Fibroblast of mammary gland (primary cell): ENCODE results near the gene GXYLT1.

Experiments
- DNase-seq: peaks from one replicate; pipeline ENCODE4 v3.0.0-alpha.2; 2010; ENCODE audit warnings: low read depth
- H3K4me3 ChIP-seq: 2 replicates; pipeline ENCODE4 v1.5.1; 2011; ENCODE audit warnings: low read depth, mild to moderate bottlenecking, low read length, moderate library complexity; ENCODE audit not compliant: control insufficient read depth
- TF ChIP-seq, protein P1 (sequence below): conservative IDR thresholded peaks from 2 replicates; pipeline ENCODE4 v1.5.1; 2011; ENCODE audit warnings: low read depth, low read length, inconsistent platforms; ENCODE audit not compliant: control insufficient read depth, insufficient read depth

The GXYLT1 gene

DNA sequence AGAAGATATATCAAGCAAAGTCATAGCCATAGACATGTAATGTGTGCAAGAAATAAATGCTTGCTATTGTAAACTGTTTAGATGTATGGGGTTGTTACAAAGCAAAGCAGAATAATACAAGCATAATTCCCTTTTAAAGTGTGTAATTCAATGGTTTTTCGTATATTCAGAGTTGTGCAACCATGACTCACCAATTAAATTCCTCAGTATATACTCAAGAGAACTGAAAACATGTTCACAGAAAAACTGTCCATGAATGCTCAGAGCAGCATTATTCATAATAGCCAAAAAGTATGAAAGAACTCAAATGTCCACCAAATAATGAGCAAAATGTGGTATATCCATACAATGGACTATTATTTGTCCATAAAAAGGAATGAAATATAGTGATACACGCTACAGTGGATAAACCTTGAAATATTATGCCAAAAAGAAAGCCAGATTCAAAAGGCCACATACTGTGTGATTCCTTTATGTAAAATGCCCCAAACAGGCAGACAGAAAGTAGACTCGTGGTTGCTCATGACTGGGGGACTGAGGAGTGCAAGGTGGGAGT is 9.3 kb downstream of the GXYLT1 start:
- no peak overlapping the region for H3K4me3 ChIP-seq
- DNase-seq, result peak; percentile 86
- TF ChIP-seq, protein P1, sequence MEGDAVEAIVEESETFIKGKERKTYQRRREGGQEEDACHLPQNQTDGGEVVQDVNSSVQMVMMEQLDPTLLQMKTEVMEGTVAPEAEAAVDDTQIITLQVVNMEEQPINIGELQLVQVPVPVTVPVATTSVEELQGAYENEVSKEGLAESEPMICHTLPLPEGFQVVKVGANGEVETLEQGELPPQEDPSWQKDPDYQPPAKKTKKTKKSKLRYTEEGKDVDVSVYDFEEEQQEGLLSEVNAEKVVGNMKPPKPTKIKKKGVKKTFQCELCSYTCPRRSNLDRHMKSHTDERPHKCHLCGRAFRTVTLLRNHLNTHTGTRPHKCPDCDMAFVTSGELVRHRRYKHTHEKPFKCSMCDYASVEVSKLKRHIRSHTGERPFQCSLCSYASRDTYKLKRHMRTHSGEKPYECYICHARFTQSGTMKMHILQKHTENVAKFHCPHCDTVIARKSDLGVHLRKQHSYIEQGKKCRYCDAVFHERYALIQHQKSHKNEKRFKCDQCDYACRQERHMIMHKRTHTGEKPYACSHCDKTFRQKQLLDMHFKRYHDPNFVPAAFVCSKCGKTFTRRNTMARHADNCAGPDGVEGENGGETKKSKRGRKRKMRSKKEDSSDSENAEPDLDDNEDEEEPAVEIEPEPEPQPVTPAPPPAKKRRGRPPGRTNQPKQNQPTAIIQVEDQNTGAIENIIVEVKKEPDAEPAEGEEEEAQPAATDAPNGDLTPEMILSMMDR, result no peak

DNA sequence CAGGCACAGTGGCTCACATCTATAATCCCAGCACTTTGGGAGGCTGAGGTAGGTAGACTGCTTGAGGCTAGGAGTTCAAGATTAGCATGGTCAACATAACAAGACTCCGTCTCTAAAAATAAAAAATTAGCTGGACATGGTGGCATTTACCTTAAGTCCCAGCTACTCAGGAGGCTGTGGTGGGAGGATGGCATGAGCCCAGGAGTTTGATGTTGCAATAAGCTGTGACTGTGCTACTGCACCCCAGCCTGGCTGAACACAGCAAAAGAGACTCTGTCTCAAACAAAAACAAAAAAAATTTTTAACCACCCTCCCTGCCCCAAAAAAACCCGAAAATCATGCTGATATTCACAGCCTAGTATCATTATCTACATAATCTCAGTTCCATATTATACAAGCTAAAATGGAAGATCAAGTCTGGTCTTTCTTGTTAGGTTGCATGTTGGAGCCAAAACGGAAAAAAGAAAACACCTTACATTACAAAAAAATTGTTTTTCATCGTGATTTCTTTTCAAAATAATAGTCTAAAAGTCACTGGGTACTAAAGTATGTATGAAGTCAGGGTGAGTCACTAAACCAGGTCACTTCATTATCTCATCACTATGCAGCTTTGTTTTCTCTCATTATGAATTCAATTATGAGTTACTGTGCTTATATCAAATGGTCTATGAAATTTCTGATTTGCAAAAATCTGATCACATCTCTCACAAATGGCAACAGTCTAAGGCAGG is 13.8 kb downstream of the GXYLT1 start:
- peak overlapping the region; percentile 34 for H3K4me3 ChIP-seq
- TF ChIP-seq, protein P1, result no peak
- DNase-seq, result peak; percentile 77

DNA sequence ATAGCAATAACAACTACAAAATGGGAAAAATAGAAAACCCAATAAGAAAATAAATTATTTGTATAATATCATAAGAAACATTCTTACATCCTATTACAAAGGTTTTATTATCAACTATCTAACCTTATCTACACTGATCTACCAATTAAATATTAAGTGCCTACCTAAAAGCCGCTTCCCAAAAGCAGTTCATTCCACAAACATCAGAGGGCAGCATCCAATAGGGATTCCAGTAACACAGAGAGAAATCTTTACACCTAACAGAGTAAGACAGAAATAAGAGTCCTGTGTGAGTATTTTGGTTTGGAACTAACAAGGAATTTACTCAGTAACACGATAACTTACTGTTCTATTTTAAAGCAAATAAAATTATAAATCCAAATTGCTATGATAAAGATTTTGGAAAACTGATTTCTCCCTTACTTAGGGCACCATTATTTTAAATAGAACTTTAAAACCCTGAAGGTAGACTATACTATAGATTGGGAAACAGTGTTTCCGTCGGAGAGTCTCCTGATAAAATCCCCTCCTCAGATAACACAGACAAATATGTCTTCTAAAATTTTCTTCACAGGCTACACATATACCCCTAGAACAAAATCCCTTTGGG is 15.0 kb downstream of the GXYLT1 start:
- no peak overlapping the region for H3K4me3 ChIP-seq
- TF ChIP-seq, protein P1, result peak; percentile 91
- DNase-seq, result peak; percentile 84

DNA sequence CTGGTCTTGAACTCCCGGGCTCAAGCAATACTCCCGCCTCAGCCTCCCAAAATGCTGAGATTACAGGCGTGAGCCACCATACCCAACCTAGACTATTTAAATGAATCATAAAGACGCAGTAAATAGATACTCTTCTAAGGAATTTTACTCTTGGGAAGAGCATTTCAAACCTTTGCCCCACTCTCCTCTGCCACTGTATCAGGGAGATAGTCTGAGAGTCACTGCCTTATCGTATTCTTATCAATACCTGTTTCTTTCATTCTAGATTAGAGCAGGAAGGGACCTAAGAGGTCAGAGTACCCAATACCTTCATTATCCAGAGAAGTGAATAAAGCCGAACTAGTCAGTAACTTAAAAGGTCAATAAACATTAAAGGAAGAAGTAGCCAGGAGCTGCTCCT is 15.8 kb downstream of the GXYLT1 start:
- TF ChIP-seq, protein P1, result no peak
- H3K4me3 ChIP-seq, result no peak overlapping the region
- no peak for DNase-seq

DNA sequence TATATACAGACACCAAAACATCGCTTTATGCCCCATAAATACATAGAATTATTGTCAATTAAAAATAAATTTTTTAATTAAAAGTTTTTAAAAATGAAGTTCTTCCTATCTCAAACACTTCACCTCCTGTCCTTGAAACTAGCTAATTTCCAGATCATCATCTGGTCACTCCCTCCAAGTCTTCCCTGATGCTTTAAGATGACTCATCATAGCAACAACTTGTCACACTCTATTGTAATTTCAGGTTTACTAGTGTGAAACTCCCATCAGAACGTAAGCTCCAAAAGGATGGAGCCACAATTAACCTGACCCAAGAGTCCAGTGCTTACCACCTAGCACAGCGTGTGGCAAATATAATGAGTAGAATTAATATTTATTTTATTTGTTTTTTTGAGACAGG is 16.3 kb downstream of the GXYLT1 start:
- peak; percentile 52 for DNase-seq
- TF ChIP-seq, protein P1, result no peak
- no peak overlapping the region for H3K4me3 ChIP-seq

DNA sequence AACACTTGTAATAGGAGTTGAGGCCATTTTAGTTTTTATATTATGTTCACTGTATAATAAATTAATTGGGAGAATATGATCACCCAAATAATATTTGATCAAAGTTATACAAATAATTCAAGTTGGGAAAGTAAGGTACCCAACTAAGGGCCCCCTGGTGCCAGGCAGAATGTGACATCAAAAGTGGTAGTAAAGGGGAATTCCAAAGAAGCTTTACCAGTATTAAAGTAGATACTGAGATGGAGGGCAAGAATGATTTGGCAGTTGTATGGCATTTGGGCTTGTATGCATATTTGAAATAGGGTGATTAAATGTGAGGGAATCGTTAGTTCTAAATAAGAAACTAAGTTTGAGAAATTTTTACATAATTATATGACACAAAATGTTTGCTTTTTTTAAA is 17.7 kb downstream of the GXYLT1 start:
- H3K4me3 ChIP-seq, result no peak overlapping the region
- TF ChIP-seq, protein P1, result no peak
- no peak for DNase-seq
